GM19240 (cell line): Measurements from ENCODE around the gene ARAP1.

ENCODE experiments used
- DNase-seq: peaks from one replicate; pipeline ENCODE4 v3.0.0; 2011; ENCODE audit warnings: low spot score; ENCODE audit not compliant: insufficient read length

The ARAP1 gene

GRCh38 chr11:72743321-72744221, 8.6 kb downstream of the ARAP1 start:
- DNase-seq, result no peak

GRCh38 chr11:72742513-72743320, 9.5 kb downstream of the ARAP1 start:
- DNase-seq, result no peak

GRCh38 chr11:72741849-72742512, 10.2 kb downstream of the ARAP1 start:
- DNase-seq, result no peak

- DNase-seq, result no peak
Measured at GRCh38 chr11:72741429-72741833, 10.8 kb downstream of the ARAP1 start.

- no peak for DNase-seq
Measured at GRCh38 chr11:72740562-72741428, 11.4 kb downstream of the ARAP1 start.

GRCh38 chr11:72740060-72740424, 12.2 kb downstream of the ARAP1 start:
- no peak for DNase-seq

GRCh38 chr11:72739240-72740059, 12.8 kb downstream of the ARAP1 start:
- DNase-seq, result no peak

- peak; percentile 71 for DNase-seq
Measured at GRCh38 chr11:72738199-72739141, 13.7 kb downstream of the ARAP1 start.

GRCh38 chr11:72737336-72737735, 14.9 kb downstream of the ARAP1 start:
- no peak for DNase-seq

GRCh38 chr11:72736452-72737069, 15.6 kb downstream of the ARAP1 start:
- DNase-seq, result no peak

GRCh38 chr11:72735495-72736027, 16.6 kb downstream of the ARAP1 start:
- no peak for DNase-seq

GRCh38 chr11:72732329-72732728, 19.9 kb downstream of the ARAP1 start:
- no peak for DNase-seq

- no peak for DNase-seq
Measured at GRCh38 chr11:72730737-72731136, 21.5 kb downstream of the ARAP1 start.

- DNase-seq, result no peak
Measured at GRCh38 chr11:72730243-72730642, 22.0 kb downstream of the ARAP1 start.

- no peak for DNase-seq
Measured at GRCh38 chr11:72727521-72727920, 24.7 kb downstream of the ARAP1 start.

GRCh38 chr11:72726266-72727220, 25.7 kb downstream of the ARAP1 start:
- DNase-seq, result no peak

GRCh38 chr11:72725724-72726028, 26.5 kb downstream of the ARAP1 start:
- DNase-seq, result no peak
